ENCODE measurements around the gene NECTIN2.

Gene NECTIN2

DNA sequence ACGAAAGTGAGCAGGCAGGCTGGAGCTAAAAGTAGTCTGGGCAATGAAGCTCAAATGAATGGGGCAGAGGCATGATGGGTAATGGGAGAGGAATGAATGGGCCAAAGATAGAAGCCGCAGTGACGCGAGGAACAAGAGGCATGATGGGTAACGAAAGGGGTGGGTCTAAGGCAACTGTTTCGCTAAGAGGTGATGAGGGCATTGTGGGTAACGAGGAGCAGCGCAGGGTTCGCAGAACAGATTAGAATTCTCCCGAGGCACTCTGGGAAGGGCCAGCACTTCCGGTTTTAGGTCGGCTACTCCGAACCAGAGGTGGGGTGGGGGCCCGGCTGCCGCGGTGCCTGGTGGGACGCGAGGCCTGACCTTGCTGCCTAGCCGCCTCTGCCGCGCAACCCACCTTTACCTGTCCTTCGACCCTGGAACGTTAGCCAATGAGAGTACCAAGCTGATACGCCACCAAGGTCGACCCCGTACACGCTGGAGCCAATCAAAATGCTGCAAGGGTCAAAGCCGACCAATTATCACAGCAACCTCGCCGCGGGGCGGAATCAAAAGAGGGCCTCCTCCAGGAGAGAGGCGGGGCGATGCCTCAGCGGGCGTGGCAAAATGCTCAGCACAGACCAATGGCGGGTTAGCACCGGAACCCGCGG lies 44.4 kb downstream of the NECTIN2 start:
- POLR2A ChIA-PET: interaction anchor here (0.7 to 2.6 kb wide), 12 partner anchors 9 to 202 kb away, joined by 3 to 19 read pairs (median 4); partner anchors contain the start of genes APOC1, APOE, NECTIN2 and PPP1R37
- DNase-seq (ENCODE audit: extremely low spot score): peak; percentile 96
- TF ChIP-seq NFRKB (IDR thresholded peaks at IDR 0.05): no peak
- no peak for TF ChIP-seq CTBP1 (IDR thresholded peaks at IDR 0.05; ENCODE audit: borderline replicate concordance)
- TF ChIP-seq ZNF384 (IDR thresholded peaks at IDR 0.05): no peak
- TF ChIP-seq HDGF (IDR thresholded peaks at IDR 0.05; ENCODE audit: borderline replicate concordance): 0 out of 2 replicates have a peak, but pooled peaks have one; percentile 91
- TF ChIP-seq FOXA1 (IDR thresholded peaks at IDR 0.05): no peak
- TF ChIP-seq SP1 (IDR thresholded peaks at IDR 0.05): no peak
- TF ChIP-seq ELF4 (IDR thresholded peaks at IDR 0.05): peak; percentile 93
- no peak for TF ChIP-seq BHLHE40 (IDR thresholded peaks at IDR 0.05; ENCODE audit: borderline replicate concordance)
- TF ChIP-seq FOXM1 (IDR thresholded peaks at IDR 0.05; ENCODE audit: borderline replicate concordance): no peak
- TF ChIP-seq, protein P1, sequence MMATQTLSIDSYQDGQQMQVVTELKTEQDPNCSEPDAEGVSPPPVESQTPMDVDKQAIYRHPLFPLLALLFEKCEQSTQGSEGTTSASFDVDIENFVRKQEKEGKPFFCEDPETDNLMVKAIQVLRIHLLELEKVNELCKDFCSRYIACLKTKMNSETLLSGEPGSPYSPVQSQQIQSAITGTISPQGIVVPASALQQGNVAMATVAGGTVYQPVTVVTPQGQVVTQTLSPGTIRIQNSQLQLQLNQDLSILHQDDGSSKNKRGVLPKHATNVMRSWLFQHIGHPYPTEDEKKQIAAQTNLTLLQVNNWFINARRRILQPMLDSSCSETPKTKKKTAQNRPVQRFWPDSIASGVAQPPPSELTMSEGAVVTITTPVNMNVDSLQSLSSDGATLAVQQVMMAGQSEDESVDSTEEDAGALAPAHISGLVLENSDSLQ (IDR thresholded peaks at IDR 0.05): peak; percentile 50
- CTCF ChIA-PET: interaction anchor here (0.5 to 1.4 kb wide), 4 partner anchors 15 to 786 kb away, joined by 3 to 5 read pairs (median 4); partner anchors contain the start of genes APOE and NECTIN2

DNA sequence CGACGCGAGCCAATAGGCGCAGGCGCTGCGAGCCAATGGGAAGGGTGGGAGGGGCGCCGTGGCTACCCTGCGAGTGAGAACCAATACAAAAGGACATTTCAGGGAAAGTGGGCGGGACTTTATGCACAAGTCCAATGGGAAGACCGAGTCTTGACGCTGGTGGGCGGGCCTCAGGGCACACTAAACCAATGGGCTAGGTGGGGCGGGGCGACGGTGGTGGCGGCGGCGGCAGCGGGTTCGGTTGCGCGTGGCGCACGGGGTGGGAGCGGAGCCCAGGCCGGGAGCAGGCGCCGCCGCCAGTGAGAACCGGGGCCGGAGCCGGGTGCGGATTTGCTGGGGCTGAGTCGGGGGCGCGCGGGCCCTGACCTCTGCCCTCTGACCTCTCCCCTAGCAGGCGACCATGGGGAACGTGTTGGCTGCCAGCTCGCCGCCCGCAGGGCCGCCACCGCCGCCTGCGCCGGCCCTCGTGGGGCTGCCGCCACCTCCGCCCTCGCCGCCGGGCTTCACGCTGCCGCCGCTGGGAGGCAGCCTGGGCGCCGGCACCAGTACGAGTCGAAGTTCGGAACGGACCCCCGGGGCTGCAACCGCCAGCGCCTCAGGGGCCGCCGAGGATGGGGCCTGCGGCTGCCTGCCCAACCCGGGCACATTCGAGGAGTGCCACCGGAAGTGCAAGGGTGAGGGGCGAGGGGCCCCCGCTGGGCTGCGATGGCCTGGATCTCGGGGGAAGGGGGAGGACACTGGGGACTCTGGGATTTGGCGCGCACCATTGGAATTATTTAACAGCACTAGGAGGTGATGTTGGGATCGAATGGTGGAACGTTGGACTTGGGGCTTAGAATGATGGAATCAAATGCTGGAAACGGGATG lies 45.2 kb downstream of the NECTIN2 start, which contains the start of gene TOMM40:
TOMM40 (plus strand) TSS at position 239 of the 867 bp plus-strand sequence; CDS start at position 401, 162 bp downstream.
- DNase-seq (ENCODE audit: extremely low spot score): no peak
- no peak for TF ChIP-seq ELF4 (IDR thresholded peaks at IDR 0.05)
- TF ChIP-seq FOXM1 (IDR thresholded peaks at IDR 0.05; ENCODE audit: borderline replicate concordance): 0 out of 2 replicates have a peak, but pooled peaks have one; percentile 43
- TF ChIP-seq L3MBTL2 (conservative IDR thresholded peaks at IDR 0.05): peak; percentile 26; the same call in 1 of the 2 replicates
- TF ChIP-seq NFRKB (IDR thresholded peaks at IDR 0.05): no peak
- TF ChIP-seq TARDBP (IDR thresholded peaks at IDR 0.05): no peak
- TF ChIP-seq, protein P1 (IDR thresholded peaks at IDR 0.05): no peak
- peak; percentile 60; the same call in 1 of the 2 replicates for TF ChIP-seq ARNT (IDR thresholded peaks at IDR 0.05)
- TF ChIP-seq SP1 (IDR thresholded peaks at IDR 0.05): peak; percentile 86; the same call in 1 of the 2 replicates
- no peak for TF ChIP-seq SUZ12 (IDR thresholded peaks at IDR 0.05)
- ChIA-PET CTCF (interaction anchor here (1.0 kb wide), 1 partner anchor 14 kb away, joined by 4 read pairs; the partner anchor contains the start of gene APOE), POLR2A (interaction anchor here (1.1 to 2.6 kb wide), 5 partner anchors 15 to 45 kb away, joined by 3 to 19 read pairs (median 11); partner anchors contain the start of genes APOE and NECTIN2)

DNA sequence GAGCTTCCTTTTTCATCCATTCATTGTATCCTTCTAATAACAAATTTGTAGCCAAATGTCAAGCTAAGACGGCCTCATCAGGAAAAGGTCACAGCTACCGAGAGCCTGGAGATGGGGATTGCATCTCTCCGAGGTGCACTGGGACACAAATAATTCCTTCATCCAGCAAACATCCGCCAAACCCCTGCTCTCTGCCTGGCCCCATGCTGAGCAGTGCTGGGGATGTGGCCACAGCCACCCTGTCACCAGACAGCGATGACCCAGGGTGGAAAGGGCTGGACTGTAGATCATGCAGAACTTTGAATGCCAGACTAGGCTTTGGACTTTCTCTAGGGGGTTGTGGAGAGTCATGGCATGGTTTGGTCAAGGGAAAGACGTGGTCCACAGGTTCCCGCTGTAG lies 46.8 kb downstream of the NECTIN2 start:
- ChIA-PET CTCF (no interaction called here), POLR2A (interaction anchor here (0.5 kb wide), 1 partner anchor 878 kb away, joined by 4 read pairs; no protein-coding TSS in a partner anchor)
- no peak for DNase-seq (ENCODE audit: extremely low spot score)
- TF ChIP-seq, protein P1 (IDR thresholded peaks at IDR 0.05): no peak
- TF ChIP-seq ZNF384 (IDR thresholded peaks at IDR 0.05): no peak

DNA sequence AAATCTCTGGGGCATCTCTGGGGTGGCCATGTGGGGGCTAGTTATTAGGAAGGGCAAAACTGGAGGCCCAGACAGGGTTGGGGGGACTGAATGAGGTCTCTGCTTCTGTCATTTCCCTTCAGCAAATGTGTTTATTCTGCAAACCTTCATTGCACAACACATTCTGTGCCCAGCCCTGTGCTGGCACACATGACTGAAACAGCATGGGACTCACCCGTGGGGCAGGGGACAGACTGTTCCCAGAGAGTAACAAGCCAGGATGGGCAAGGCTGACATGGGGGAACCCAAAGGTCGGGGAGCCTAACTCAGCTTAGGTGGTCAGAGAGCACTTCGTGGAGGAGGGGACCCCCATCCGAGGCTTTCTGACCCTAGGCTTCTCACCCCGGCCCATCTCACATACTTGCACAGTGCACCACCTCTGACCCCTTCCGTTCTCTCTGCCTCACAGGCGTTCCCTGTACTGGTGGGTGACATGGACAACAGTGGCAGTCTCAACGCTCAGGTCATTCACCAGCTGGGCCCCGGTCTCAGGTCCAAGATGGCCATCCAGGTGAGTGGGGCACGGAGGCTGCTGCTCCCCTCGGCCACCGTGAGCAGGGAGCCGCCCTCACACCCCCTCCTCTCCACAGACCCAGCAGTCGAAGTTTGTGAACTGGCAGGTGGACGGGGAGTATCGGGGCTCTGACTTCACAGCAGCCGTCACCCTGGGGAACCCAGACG lies 47.4 kb downstream of the NECTIN2 start:
- CTCF ChIA-PET: no interaction called here
- POLR2A ChIA-PET: interaction anchor here (0.5 kb wide), 1 partner anchor 877 kb away, joined by 4 read pairs; no protein-coding TSS in a partner anchor
- no peak for TF ChIP-seq HDGF (IDR thresholded peaks at IDR 0.05; ENCODE audit: borderline replicate concordance)
- TF ChIP-seq SUZ12 (IDR thresholded peaks at IDR 0.05): no peak
- TF ChIP-seq FOXK2 (IDR thresholded peaks at IDR 0.05): no peak
- no peak for TF ChIP-seq ZNF384 (IDR thresholded peaks at IDR 0.05)
- no peak for TF ChIP-seq SP1 (IDR thresholded peaks at IDR 0.05)
- TF ChIP-seq BHLHE40 (IDR thresholded peaks at IDR 0.05; ENCODE audit: borderline replicate concordance): no peak
- TF ChIP-seq ELF4 (IDR thresholded peaks at IDR 0.05): no peak
- TF ChIP-seq LEF1 (IDR thresholded peaks at IDR 0.05; ENCODE audit: borderline replicate concordance): no peak
- TF ChIP-seq NFRKB (IDR thresholded peaks at IDR 0.05): no peak
- no peak for TF ChIP-seq FOXA1 (IDR thresholded peaks at IDR 0.05)
- no peak for DNase-seq (ENCODE audit: extremely low spot score)

DNA sequence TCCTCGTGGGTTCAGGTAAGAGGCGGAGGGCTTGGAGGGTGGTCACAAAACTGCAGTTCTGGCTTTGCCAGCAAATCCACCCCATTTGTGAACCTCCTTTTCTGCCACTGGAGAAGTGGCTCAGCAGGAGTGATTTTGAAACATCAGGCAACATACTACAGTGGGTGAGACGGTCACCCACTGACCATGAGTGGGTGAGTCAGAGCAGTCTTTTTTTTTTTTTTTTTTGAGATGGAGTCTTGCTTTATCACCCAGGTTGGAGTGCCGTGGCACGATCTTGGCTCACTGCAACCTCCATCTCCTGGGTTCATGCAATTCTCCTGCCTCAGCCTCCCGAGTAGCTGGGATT lies 47.9 kb downstream of the NECTIN2 start:
- TF ChIP-seq L3MBTL2 (conservative IDR thresholded peaks at IDR 0.05): no peak
- TF ChIP-seq SP1 (IDR thresholded peaks at IDR 0.05): no peak
- no peak for TF ChIP-seq ZNF384 (IDR thresholded peaks at IDR 0.05)
- no peak for TF ChIP-seq LEF1 (IDR thresholded peaks at IDR 0.05; ENCODE audit: borderline replicate concordance)
- no peak for TF ChIP-seq FOXM1 (IDR thresholded peaks at IDR 0.05; ENCODE audit: borderline replicate concordance)
- TF ChIP-seq FOXA1 (IDR thresholded peaks at IDR 0.05): no peak
- no peak for TF ChIP-seq ELF4 (IDR thresholded peaks at IDR 0.05)
- TF ChIP-seq CTBP1 (IDR thresholded peaks at IDR 0.05; ENCODE audit: borderline replicate concordance): no peak
- no peak for TF ChIP-seq SUZ12 (IDR thresholded peaks at IDR 0.05)
- CTCF ChIA-PET: no interaction called here
- POLR2A ChIA-PET: no interaction called here
- DNase-seq (ENCODE audit: extremely low spot score): no peak
